ENCODE measurements around the gene GALNT2.

Gene GALNT2

DNA sequence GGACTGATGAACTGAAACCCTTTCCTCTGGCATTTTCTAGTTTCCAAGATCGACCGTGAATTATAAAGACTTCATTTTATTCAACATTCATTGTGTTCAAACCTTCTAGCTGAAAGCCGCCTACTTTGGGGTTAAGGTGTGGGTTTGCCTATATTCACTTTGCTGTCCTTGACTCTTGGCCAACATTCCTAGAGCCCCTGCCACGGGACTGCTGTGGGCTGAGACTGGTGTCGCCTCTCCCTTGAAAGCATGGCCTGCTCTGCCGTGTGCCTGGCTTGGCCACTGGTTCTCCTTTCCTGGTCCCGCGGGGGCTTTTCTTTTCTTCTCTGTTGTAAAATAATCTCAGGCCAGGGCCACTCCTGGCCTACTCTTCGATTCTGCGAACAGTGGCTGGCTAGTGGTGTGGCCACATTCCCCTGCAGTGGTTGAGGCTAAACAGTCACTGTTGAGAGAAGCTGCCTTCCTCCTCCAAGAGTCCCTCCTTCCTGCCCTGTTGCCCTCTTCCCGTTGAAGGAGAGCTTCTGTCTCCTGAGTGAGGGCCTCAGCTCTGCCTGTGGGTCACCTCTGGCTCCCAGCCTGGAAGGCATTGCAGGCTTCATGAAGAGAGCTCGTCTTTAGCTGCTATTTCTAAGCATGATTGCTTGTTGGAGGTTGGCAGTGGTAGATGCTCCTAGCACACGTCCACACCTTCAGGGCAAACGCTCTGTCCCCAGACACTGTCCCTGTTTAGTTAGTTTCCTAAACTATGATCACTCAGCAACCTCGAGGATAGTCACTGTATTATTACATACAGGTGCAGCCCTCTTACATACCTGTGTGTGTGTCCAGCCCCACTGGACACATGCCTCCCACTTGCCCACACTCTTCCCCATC, 80.5 kb downstream of the GALNT2 start:
- no peak for DNase-seq (ENCODE audit: low spot score)

- DNase-seq (ENCODE audit: low spot score) = no peak
Observed at GRCh38 chr1:230148126-230148652, 81.2 kb downstream of the GALNT2 start.

DNA sequence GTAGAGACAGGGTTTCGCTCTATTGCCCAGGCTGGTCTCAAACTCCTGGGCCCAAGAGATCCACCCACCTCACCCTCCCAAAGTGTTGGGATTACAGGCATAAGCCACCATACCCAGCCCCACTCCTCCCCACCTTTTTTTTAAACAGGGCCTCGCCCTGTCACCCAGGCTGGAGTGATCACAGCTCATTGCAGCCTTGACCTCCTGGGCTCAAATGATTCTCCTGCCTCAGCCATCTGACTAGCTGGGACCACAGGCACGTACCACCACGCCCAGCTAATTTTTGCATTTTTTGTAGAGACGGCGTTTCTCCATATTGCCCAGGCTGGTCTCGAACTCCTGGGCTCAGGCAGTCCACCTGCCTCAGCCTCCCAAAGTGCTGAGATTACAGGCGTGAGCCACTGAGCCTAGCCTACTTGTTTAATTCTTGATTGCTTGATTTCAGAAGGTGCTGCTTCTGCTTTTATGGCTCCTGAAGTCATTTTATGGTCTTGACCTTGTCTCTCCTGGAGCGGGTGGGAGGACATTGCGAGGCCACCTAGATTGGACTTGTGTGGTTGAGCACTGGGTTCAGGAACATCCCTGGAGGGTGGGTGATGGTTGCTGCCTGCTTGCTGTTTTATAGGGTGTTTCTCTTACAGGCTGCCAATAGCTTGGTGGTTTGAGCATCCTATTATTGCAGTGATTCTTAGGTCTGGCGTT, 81.9 kb downstream of the GALNT2 start:
- no peak for DNase-seq (ENCODE audit: low spot score)

- DNase-seq (ENCODE audit: low spot score) = no peak
Observed at GRCh38 chr1:230149751-230150584, 82.9 kb downstream of the GALNT2 start.

GRCh38 chr1:230150615-230151014, 83.6 kb downstream of the GALNT2 start:
- no peak for DNase-seq (ENCODE audit: low spot score)

GRCh38 chr1:230151924-230152468, 85.0 kb downstream of the GALNT2 start:
- DNase-seq (ENCODE audit: low spot score) = no peak

DNA sequence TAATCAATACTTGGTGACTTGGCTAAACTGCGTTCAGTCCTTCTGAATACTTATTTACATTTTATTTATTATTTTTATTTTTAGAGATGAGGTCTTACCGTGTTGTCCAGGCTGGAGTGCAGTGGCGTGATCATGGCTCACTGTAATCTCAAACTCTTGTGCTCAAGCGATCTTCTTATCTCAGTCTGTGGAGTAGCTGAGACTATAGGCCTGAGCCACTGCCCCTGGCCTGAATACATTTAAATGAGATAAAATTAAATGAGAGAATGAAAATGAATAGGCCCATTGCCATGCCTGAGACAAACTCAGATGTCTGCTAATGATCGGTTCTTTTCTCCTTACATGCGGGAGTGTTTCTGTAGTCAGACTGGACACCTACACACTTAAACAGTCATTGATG, 86.0 kb downstream of the GALNT2 start:
- DNase-seq (ENCODE audit: low spot score) = no peak

GRCh38 chr1:230153641-230154296, 86.7 kb downstream of the GALNT2 start:
- no peak for DNase-seq (ENCODE audit: low spot score)

- no peak for DNase-seq (ENCODE audit: low spot score)
Observed at GRCh38 chr1:230155021-230155420, 88.0 kb downstream of the GALNT2 start.

- no peak for DNase-seq (ENCODE audit: low spot score)
Observed at GRCh38 chr1:230156068-230156467, 89.0 kb downstream of the GALNT2 start.

DNA sequence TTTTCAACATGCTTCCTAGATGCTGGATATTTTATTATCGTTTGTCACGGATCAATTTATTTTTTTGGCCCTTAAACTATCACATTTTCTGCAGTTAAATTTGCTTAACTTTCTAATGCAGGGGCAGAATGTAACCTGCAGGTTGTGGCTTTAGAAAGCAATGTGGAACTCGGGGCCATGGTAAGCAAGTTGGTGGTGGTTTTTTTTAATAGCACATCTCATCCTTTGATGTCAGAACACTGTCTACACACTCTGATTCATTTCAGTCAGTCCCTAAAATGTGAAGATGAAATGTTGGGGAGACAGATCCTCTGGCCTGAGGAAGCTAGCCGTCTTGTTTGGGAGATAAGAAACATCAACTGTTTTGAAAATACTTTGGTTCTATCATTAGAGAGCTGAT, 89.5 kb downstream of the GALNT2 start:
- DNase-seq (ENCODE audit: low spot score) = no peak

GRCh38 chr1:230157420-230158390, 90.7 kb downstream of the GALNT2 start:
- DNase-seq (ENCODE audit: low spot score) = no peak

DNA sequence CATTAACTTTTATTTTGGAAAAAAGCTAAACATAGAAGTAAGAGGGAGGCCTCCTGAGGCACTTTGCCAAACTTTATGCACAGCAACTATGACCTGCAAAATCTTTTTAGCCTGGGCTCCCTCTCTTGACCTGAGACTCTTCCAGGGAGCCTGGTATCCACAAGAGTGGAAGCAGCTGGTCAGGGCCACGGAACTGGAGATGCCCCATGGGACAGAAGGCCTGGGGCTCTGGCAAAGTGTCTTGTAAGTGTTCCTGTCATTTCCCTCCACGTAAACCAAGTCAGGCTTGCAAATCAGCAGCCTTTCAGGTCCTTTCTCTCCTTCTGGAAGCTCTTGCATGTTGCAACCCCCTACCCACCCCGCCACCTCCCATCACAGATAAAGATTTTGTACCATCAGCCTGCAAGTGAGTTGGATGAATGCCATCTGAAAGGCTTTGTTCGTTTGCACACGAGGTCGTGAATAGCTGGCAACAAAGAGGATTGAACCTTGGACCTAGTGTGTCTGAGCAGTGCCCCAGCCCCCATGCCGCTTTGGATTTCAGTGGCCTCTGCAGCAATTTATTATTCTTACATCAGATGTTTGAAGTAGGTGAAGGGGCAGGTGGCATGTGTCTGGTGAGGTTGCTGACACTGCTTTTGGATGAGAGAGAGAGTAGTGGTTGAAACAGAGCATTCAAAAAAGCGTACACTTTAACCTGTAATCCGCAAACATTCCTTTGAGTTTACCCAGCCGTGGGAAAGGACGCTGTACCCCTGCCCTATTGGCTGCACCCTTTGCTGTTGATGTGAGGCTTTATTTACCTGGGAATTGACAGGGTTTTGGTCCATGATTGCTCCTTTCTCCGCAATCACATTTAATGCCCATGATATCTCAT, 91.6 kb downstream of the GALNT2 start:
- no peak for DNase-seq (ENCODE audit: low spot score)

DNA sequence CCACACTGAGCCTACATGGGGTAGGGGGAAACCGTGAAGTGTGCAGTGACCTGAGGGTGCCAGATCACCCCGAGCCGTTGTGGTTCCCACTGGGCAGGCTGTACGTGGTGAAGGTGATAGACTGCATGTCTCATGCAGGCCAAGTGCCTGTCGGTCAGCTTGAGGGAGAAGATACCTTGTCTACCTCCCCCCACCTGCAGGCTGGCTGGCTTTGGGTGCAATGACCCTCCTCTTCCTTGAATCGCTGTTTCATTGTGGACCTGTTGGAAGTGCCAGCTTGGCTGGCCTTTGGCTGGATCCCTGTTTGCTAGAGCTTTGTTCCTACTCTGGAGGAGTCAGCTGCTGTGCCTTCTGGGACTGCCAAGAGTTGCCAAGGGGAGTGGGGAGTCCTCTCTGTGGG, 92.5 kb downstream of the GALNT2 start:
- DNase-seq (ENCODE audit: low spot score) = no peak

- DNase-seq (ENCODE audit: low spot score) = no peak
Observed at GRCh38 chr1:230160957-230161771, 94.1 kb downstream of the GALNT2 start.

DNA sequence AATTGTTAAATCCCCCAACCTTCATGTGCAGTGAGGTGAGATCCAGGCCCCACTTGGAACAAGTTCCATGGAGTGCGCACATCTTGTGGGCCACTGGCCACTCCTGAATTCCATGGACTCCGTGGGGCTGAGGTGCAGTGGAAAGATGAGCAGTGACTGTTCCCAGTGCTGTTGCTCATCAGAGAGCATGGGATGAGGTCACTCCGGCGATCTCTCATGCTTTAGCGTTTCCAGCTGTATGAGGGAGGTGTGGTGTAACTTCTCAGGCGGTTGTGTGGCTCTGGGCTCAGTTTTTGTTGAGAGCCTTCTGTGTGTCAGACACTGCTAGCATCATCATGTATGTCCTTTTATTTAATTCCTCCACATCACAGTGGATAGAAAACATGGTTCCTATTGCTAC, 96.2 kb downstream of the GALNT2 start:
- peak; percentile 32 for DNase-seq (ENCODE audit: low spot score)

DNA sequence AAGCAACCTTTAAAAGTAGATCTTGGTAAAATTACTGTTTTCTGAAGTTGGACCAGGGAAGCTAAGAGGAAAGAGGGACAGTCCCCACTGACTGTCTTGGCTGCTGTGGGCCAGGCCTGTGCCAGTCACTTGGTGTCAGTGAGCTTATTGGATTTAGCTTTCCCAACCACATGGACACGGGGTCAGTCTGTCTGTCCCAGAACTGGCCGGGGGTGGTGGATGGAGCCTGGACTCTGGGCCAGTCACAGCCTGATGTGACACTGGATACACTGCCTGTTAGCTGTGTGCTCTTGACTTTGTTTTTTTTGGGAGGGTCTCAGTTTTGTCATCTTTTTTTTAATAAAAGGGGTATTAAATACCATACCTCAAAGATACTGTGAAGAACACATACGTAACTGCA, 96.7 kb downstream of the GALNT2 start:
- no peak for DNase-seq (ENCODE audit: low spot score)

DNA sequence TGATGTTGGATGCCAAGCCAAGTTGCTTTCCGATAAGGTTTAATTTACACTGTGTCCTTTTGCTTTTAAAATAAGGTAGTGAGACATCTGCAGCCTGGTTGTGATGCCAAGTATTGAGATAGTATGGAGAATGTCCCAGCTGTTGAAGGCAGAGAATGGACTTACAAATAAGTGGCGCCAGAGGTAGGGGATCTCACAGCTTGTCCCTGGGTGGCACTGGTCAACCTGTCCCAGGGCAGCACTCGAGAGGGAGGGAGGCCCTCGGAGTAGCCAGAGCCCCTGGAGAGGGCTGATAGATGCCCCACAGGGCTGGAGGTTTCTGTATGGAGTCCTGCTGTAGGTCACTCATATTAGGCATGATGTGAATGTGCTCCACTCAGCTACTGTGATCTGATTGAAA, 98.5 kb downstream of the GALNT2 start:
- DNase-seq (ENCODE audit: low spot score) = no peak

All from RKO (cell line).